K562 (cell line): ENCODE results near the gene DUSP19. TPM values are rescaled to one million over a fixed set of nuclear protein-coding genes. Genes with fewer than 3 reads are reported as not detected.

ENCODE experiments used
- C11orf30 ChIP-seq: fragments of 450-650 bp; IDR thresholded peaks from 2 replicates; pipeline ENCODE4 v1.6.1; 2016; ENCODE audit warnings: low read depth, mild to moderate bottlenecking
- MAFF ChIP-seq: IDR thresholded peaks from 2 replicates; pipeline ENCODE4 v1.6.1; 2012; ENCODE audit warnings: low read length, improper control_type of control experiment
- MAFK ChIP-seq: IDR thresholded peaks from 2 replicates; pipeline ENCODE4 v1.6.1; 2011; ENCODE audit warnings: low read length, improper control_type of control experiment
- NFE2L1 ChIP-seq: fragments of 450-650 bp; IDR thresholded peaks from 2 replicates; pipeline ENCODE4 v1.6.1; 2016; ENCODE audit warnings: missing genetic modification characterization, low read depth, mild to moderate bottlenecking, missing compliant biosample characterization, moderate library complexity, borderline replicate concordance
- OTX1 ChIP-seq: fragments of 450-650 bp; formaldehyde crosslinking; IDR thresholded peaks from 2 replicates; pipeline ENCODE4 v1.4.0; 2022; ENCODE audit warnings: mild to moderate bottlenecking
- PPARD ChIP-seq: fragments of 250-450 bp; sonication (Bioruptor Pico); IDR thresholded peaks from 2 replicates; pipeline ENCODE4 v1.8.0; 2022; ENCODE audit warnings: inconsistent platforms, mild to moderate bottlenecking, moderate library complexity
- RFX1 ChIP-seq: fragments of 450-650 bp; IDR thresholded peaks from 2 replicates; pipeline ENCODE4 v1.6.1; 2016; ENCODE audit warnings: mild to moderate bottlenecking, moderate library complexity
- SMARCA4 ChIP-seq: fragments of 450-650 bp; IDR thresholded peaks from 2 replicates; pipeline ENCODE4 v1.6.1; 2016
- SMARCC2 ChIP-seq: fragments of 450-650 bp; IDR thresholded peaks from 2 replicates; pipeline ENCODE4 v1.6.1; 2017; ENCODE audit warnings: antibody characterized with exemption, moderate library complexity, mild to moderate bottlenecking, low read depth
- SMARCE1 ChIP-seq: fragments of 450-650 bp; IDR thresholded peaks from 2 replicates; pipeline ENCODE4 v1.7.1; 2016; ENCODE audit warnings: mild to moderate bottlenecking
- STAT5B ChIP-seq: fragments of 250-450 bp; sonication (Bioruptor Pico); IDR thresholded peaks from 2 replicates; pipeline ENCODE4 v1.8.0; 2021; ENCODE audit warnings: mild to moderate bottlenecking, inconsistent platforms
- TBP ChIP-seq: optimal IDR thresholded peaks from 2 replicates; pipeline ENCODE3; 2011; ENCODE audit warnings: low read depth, low read length, improper control_type of control experiment
- TRIM24 ChIP-seq, 2 experiments: fragments of 450-650 bp; IDR thresholded peaks; 2 replicates each; pipeline ENCODE4 v1.6.1; 2016
- ZNF143 ChIP-seq: sonication (generic); formaldehyde crosslinking; IDR thresholded peaks from 2 replicates; pipeline ENCODE4 v1.9.0; 2022; ENCODE audit warnings: mild to moderate bottlenecking, missing genetic modification reagents
- ZNF175 ChIP-seq: fragments of 200-800 bp; sonication (Bioruptor generic); IDR thresholded peaks from 2 replicates; pipeline ENCODE4 v1.6.1; 2016; ENCODE audit warnings: low read depth, mild to moderate bottlenecking, missing genetic modification characterization, missing compliant biosample characterization
- ZNF184 ChIP-seq: sonication (generic); formaldehyde crosslinking; IDR thresholded peaks from 2 replicates; pipeline ENCODE4 v1.5.0; 2020; ENCODE audit warnings: missing genetic modification reagents
- ZNF316 ChIP-seq: fragments of 450-650 bp; IDR thresholded peaks from 2 replicates; pipeline ENCODE4 v1.6.1; 2016
- ZNF695 ChIP-seq: fragments of 450-650 bp; formaldehyde crosslinking; IDR thresholded peaks from 2 replicates; pipeline ENCODE4 v1.4.0; 2020; ENCODE audit warnings: mild to moderate bottlenecking, moderate library complexity
- polyA plus RNA-seq, 8 experiments: library from polyadenylated mRNA; depleted of rRNA in 4 of 8; stranded (reverse) in 5 of 8; unstranded in 3 of 8; fragments of >200 nt; fragmentation: Nextera tagmentation in 2 of 8; fragmentation: Illumina TruSeq in 1 of 8; extraction: Ambion mirVana in 2 of 8; extraction: Trizol in 1 of 8; gene quantifications; 2 replicates each; pipeline versions ENCODE4 v1.2.1 to v1.2.3, GENCODE V29; 2011 to 2014; ENCODE audit warnings: inconsistent platforms in 1 of 8, missing spikeins in 1 of 8
- total RNA-seq, 7 experiments: library from RNA; depleted of rRNA in 6 of 7; stranded (reverse); fragments of >200 nt in 6 of 7; fragmentation: Illumina TruSeq in 2 of 7; extraction: Trizol in 2 of 7; gene quantifications; 2 replicates each; pipeline versions ENCODE4 v1.2.1 to v1.2.3, GENCODE V29; 2011 to 2021; ENCODE audit warnings: low replicate concordance in 1 of 7
- TF ChIP-seq, protein P1 (sequence below): fragments of 450-650 bp; IDR thresholded peaks from 2 replicates; pipeline ENCODE4 v1.6.1; 2017; ENCODE audit warnings: antibody characterized with exemption, mild to moderate bottlenecking
- TF ChIP-seq, protein P2 (sequence below): fragments of 200-800 bp; sonication (Bioruptor generic); IDR thresholded peaks from 2 replicates; pipeline ENCODE4 v1.6.1; 2017; ENCODE audit warnings: missing genetic modification characterization, missing compliant biosample characterization
- TF ChIP-seq, protein P3 (sequence below): fragments of 450-650 bp; formaldehyde crosslinking; IDR thresholded peaks from 2 replicates; pipeline ENCODE4 v1.4.0; 2022; ENCODE audit warnings: mild to moderate bottlenecking, moderate library complexity

DUSP19 gene
- total and polyA plus RNA-seq, 9 of the 15 experiments (the other 6 are each of a cell fraction or from before 2014, with no cell fraction given) = 1.6 to 6.3 (median 3.1) TPM

DNA sequence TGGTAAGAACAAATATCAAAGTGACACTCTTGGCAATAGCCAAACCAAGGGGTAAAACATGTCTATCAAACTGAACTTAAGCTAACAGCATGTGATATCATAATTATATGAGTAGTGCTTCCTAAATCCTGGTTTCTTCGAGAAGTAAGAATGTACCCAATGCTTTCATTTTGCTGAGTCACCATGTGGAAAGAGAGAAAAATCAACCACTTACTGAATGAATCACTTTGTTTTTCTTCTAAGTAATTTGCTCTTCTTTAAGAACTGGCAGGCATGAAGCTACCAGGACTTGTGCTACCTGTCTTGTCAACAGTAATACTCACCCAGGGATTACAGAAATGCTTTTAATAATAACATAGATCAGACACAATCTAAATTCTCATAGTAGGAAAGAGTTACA is 19.0 kb upstream of the DUSP19 start (continued):
- TF ChIP-seq, protein P1, sequence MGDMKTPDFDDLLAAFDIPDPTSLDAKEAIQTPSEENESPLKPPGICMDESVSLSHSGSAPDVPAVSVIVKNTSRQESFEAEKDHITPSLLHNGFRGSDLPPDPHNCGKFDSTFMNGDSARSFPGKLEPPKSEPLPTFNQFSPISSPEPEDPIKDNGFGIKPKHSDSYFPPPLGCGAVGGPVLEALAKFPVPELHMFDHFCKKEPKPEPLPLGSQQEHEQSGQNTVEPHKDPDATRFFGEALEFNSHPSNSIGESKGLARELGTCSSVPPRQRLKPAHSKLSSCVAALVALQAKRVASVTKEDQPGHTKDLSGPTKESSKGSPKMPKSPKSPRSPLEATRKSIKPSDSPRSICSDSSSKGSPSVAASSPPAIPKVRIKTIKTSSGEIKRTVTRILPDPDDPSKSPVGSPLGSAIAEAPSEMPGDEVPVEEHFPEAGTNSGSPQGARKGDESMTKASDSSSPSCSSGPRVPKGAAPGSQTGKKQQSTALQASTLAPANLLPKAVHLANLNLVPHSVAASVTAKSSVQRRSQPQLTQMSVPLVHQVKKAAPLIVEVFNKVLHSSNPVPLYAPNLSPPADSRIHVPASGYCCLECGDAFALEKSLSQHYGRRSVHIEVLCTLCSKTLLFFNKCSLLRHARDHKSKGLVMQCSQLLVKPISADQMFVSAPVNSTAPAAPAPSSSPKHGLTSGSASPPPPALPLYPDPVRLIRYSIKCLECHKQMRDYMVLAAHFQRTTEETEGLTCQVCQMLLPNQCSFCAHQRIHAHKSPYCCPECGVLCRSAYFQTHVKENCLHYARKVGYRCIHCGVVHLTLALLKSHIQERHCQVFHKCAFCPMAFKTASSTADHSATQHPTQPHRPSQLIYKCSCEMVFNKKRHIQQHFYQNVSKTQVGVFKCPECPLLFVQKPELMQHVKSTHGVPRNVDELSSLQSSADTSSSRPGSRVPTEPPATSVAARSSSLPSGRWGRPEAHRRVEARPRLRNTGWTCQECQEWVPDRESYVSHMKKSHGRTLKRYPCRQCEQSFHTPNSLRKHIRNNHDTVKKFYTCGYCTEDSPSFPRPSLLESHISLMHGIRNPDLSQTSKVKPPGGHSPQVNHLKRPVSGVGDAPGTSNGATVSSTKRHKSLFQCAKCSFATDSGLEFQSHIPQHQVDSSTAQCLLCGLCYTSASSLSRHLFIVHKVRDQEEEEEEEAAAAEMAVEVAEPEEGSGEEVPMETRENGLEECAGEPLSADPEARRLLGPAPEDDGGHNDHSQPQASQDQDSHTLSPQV = peak; percentile 74
- TF ChIP-seq SMARCE1 (peak; percentile 59), PPARD (CRISPR knock-in tag) (no peak), ZNF316 (peak; percentile 99), TRIM24 (IDR thresholded peaks at IDR 0.05) (peak in 1 of 2 experiments; percentile 14; a peak in 1 of 4 replicates), TBP (no peak), STAT5B (no peak), ZNF175 (peak; percentile 41; the same call in 1 of the 2 replicates), C11orf30 (peak; percentile 98), MAFF (peak; percentile 98), ZNF184 (CRISPR knock-in tag) (no peak), OTX1 (no peak), MAFK (peak; percentile 97), SMARCC2 (peak; percentile 63; the same call in 1 of the 2 replicates), SMARCA4 (peak; percentile 76; the same call in 1 of the 2 replicates), ZNF143 (CRISPR knock-in tag) (no peak), ZNF695 (CRISPR knock-in tag) (no peak), NFE2L1 (peak; percentile 95), RFX1 (0 out of 2 replicates have a peak, but pooled peaks have one; percentile 4)
- TF ChIP-seq, protein P2, sequence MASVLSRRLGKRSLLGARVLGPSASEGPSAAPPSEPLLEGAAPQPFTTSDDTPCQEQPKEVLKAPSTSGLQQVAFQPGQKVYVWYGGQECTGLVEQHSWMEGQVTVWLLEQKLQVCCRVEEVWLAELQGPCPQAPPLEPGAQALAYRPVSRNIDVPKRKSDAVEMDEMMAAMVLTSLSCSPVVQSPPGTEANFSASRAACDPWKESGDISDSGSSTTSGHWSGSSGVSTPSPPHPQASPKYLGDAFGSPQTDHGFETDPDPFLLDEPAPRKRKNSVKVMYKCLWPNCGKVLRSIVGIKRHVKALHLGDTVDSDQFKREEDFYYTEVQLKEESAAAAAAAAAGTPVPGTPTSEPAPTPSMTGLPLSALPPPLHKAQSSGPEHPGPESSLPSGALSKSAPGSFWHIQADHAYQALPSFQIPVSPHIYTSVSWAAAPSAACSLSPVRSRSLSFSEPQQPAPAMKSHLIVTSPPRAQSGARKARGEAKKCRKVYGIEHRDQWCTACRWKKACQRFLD (CRISPR knock-in tag) = 0 out of 2 replicates have a peak, but pooled peaks have one; percentile 18
- TF ChIP-seq, protein P3, sequence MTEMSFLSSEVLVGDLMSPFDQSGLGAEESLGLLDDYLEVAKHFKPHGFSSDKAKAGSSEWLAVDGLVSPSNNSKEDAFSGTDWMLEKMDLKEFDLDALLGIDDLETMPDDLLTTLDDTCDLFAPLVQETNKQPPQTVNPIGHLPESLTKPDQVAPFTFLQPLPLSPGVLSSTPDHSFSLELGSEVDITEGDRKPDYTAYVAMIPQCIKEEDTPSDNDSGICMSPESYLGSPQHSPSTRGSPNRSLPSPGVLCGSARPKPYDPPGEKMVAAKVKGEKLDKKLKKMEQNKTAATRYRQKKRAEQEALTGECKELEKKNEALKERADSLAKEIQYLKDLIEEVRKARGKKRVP (CRISPR knock-in tag) = 0 out of 2 replicates have a peak, but pooled peaks have one; percentile 20
